A549 treated with Mapracorat at 1 μM for 4 hours (cell line): ENCODE measurements around the gene SNAPC2. TPM values are rescaled to one million over a fixed set of nuclear protein-coding genes. Genes with fewer than 3 reads are reported as not detected.

Source experiments
- total RNA-seq: library from RNA; stranded (reverse); fragments of 200-300 nt; extraction: Qiagen RNA extraction; gene quantifications from 5 replicates; pipeline ENCODE4 v1.2.3, GENCODE V29; 2022

SNAPC2 gene
- total RNA-seq = 19.2 to 30.9 TPM (median 28.9 TPM) in 5 replicates

DNA sequence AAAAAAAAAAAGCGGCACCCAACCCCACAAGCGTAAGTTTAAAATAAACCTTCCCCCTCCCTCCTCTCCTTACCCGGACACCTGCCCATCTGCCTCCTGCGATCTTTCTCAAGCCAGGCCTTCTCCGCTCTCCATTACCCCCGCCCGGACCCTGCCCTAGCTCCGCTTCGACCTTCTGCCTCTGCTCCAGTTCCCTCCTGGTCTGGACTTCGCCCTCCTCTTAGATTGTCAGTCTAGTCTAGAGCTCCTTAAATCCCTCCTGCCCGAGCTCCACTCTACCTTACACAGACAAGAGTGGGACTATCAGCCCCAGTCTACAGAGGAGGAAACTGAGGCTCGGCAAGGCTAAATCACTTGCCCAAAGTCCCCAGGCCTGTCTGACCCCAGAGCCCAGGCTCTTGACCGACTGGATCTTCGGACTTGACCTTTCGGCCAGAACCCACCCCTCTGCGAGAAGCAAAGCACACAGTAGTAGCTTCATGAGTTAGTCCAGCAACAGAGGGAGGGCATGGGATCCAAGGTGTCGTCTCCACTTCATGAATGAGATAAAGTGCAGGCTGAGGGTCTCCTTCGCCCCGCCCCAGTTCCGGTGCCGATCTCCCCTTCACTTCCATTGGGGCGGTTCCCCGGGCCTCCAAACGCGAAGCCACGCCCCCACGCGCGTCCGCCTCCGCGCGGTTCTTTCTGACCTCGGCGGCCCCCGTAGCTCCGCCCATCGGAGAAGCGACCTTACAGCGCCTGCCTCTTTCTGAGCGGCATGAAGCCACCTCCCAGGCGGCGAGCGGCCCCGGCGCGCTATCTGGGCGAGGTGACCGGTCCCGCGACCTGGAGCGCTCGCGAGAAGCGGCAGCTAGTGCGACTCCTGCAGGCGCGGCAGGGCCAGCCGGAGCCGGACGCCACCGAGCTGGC is at the start of gene SNAPC2:
SNAPC2 (plus strand) TSS at position 729 of the 909 bp plus-strand sequence; CDS start at position 758, 29 bp downstream.

GRCh38 chr19:7874076-7874896 is 45.9 kb upstream of the SNAPC2 start, which contains the start of gene PRR36:
TSS of gene PRR36 (minus strand) at chr19:7874390. CDS start at chr19:7873689, 701 bp downstream.

DNA sequence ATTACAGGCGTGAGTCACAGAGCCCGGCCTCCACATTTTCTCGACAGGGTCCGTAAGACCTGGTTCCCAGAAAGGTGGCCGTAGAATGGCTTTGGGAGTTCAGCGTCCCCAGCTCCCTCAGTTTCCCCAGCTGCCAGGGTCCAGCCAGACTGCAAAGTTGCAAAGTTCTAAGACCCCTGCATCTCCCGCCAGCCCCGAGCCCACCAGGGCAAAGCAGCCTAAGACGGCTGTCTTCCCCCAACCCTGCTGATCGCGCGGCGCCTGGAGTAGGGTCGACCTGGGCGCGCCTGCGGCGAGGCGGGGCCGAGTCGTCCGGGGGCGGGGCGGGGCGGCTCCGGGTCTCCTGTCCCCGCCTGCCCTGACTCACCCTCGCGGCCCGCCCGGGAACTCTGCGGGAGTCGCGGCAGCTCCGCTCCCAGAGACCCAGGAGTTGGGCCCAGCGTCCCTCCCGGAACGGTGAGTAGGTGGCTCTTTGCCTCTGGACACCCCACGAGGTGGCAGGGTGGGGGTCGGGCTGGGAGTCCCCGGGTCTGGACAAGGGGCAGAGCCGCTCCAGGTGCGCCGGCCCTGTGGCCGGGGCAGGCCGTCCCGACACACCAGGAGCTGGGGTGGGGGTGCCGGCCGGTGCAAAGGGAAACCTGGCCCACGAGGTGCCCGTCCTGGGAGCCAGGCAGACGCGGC is 31.9 kb upstream of the SNAPC2 start, which contains the start of gene LRRC8E:
LRRC8E (plus strand) TSS at position 366 of the 681 bp plus-strand sequence. CDS start 7,094 bp downstream, outside the sequence.

DNA sequence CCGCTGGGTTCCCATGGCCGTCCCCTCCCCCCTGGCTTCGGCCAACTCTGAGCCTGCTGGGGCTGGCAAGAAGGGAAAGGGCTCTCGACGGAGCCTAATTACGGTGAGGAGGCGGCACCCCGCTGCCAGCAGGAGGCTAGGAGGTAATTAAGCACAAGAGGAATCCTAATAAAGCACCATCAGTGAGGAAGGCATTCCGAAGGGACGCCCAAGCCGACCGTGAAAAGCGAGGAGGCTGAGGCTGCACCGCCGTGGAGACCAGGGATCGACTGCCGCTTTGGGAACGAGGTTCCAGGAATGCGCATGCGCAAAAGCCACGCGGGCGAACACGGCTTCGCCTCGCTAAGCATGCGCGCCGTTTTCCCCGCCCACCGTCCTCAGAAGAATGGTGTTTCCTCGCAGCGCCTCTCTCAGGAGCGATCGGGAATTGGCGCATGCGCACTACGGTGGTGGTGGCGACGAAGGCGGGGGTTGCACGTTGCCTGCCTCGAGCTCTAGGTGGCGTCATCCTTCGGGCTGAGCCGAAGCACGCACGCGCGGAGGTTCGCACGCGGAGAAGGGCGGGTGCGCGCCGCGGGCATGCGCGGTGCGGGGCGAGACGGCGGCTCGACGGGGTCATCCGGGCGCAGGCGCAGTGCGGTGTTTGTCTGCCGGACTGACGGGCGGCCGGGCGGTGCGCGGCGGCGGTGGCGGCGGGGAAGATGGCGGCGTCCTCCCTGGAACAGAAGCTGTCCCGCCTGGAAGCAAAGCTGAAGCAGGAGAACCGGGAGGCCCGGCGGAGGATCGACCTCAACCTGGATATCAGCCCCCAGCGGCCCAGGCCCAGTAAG is 16.7 kb upstream of the SNAPC2 start, which contains the start of gene MAP2K7:
MAP2K7 (plus strand) TSS at position 634 of the 830 bp plus-strand sequence; CDS start at position 702, 68 bp downstream.

DNA sequence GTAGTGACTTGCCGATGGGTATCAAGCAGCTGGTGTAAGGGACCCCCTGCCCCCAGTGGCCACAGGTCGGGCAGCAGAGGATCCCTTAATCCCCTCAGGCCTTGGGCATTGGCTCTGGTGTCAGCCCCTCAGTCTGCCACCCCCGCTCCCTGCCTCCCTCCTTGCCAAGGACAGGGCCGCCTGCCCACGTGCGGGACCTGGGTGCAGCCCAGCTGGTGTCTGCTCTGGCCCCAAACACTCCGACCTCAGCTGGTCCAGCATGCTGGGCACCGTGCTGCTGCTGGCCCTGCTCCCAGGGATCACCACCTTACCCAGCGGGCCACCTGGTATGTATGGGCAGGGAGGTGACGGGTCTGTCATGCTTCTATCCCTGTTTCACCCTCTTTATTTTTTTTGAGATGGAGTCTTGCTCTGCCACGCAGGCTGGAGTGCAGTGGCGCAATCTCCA is 5.5 kb upstream of the SNAPC2 start, which contains the start of gene TGFBR3L:
TGFBR3L (plus strand) TSS at position 233 of the 448 bp plus-strand sequence.

DNA sequence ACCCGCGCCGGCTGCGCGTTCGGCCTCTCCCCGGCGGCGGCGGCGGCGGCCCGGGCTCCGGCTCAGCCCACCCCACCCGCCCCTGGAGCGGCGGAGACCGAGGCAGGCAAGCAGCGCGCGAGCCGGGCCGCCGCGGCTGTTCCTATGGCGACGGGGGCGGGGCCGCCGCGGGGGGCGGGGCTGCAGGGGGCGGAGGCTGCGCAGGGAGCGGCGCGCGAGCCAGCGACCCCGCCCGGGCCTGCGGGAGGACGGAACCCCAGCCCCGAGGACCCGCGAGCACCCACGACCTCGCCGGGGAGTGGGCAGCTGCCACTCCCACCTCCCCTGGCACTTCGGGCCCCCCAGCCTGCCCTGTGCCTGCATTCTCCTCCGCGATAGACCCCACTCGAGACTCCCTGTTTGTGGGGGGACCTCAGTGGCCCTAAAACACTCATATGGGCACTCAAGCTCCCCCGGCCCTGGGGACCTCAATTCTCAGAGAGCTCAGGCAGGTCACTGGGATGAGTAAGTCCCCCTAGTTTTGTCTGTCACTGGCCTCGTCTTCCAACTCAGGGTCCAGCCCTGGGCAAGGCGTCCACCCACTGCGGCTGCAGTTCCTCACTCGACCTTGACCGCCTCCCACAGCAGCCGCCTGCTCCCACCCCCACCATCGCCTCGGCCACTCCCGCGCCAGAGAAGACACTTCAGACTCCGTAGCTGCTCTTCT is 6.0 kb downstream of the SNAPC2 start, which contains the start of gene CTXN1:
CTXN1 (minus strand) TSS at position 115 of the 706 bp plus-strand sequence. CDS start 597 bp downstream, outside the sequence.

DNA sequence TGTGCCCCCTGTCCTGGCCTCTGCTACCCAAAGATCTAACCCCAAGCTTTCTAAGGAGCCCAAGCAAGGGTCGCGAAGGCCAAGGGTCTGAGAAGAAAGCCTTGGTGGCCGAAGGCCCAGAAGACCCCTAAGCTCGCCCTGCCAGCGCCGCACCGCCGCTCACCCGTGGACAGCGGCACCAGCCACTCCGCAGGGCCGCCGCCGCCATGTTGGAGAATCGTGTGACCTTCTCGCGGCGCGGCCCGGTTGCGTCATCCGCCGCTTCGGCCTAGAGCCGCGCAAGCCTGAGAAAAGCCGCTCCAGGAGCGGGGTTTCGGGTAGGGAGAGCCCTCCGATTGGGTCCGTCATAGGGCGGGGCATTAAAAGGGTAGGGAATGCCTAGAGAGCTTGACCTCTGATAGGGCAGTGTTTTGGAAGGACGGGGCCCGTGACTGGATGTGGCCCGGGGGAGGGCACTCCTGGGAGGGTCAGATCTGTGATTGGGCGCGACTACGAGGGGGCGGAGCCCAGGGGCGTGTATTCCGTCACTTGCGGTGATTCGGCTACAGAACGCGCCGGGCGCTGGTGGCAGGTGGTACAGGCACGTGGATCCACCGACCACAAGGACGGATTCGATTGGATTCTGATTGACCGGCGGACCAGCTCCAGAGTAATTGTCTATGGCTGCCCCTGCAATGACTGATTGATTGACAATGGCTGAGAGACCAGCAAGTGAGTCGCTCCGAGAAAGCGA is 23.5 kb downstream of the SNAPC2 start, which contains the start of gene TIMM44:
TIMM44 (minus strand) TSS at position 223 of the 733 bp plus-strand sequence; CDS start at position 208, 15 bp downstream.

Other genes with a start within 250 kb of the SNAPC2 start
- not detected in 5 replicates for gene MCEMP1, start 243.2 kb upstream of the SNAPC2 start, total RNA-seq
- 45.4 to 107 TPM (median 106 TPM) in 5 replicates for gene TRAPPC5, start 239.5 kb upstream of the SNAPC2 start, total RNA-seq
- gene FCER2, start 218.2 kb upstream of the SNAPC2 start, total RNA-seq = not detected in 5 replicates
- gene CLEC4G, start 188.2 kb upstream of the SNAPC2 start, total RNA-seq = not detected in 5 replicates
- not detected in 5 replicates for gene CD209, start 172.8 kb upstream of the SNAPC2 start, total RNA-seq
- gene CLEC4M, start 157.1 kb upstream of the SNAPC2 start, total RNA-seq = not detected in 5 replicates
- gene EVI5L, start 90.1 kb upstream of the SNAPC2 start, total RNA-seq = 1.1 to 1.9 TPM (median 1.8 TPM) in 5 replicates
- gene PRR36, start 45.9 kb upstream of the SNAPC2 start, total RNA-seq = 0.19 to 0.46 TPM (median 0.39 TPM) in 5 replicates
- gene LRRC8E, start 31.8 kb upstream of the SNAPC2 start, total RNA-seq = 5.4 to 6.4 TPM (median 6.0 TPM) in 5 replicates
- gene MAP2K7, start 16.5 kb upstream of the SNAPC2 start, total RNA-seq = 10.6 to 15.8 TPM (median 15.4 TPM) in 5 replicates
- gene TGFBR3L, start 5.5 kb upstream of the SNAPC2 start, total RNA-seq = 0.42 to 2.8 TPM (median 1.8 TPM) in 5 replicates
- 8.9 to 22.8 TPM (median 20.7 TPM) in 5 replicates for gene CTXN1, start 5.8 kb downstream of the SNAPC2 start, total RNA-seq
- 24.8 to 32.6 TPM (median 26.7 TPM) in 5 replicates for gene TIMM44, start 23.3 kb downstream of the SNAPC2 start, total RNA-seq
- 60.5 to 67.8 TPM (median 65.2 TPM) in 5 replicates for gene ELAVL1, start 85.3 kb downstream of the SNAPC2 start, total RNA-seq
- gene CCL25, start 132.4 kb downstream of the SNAPC2 start, total RNA-seq = not detected in 5 replicates
- not detected in 5 replicates for gene FBN3, start 229.3 kb downstream of the SNAPC2 start, total RNA-seq